ENCODE measurements around the gene SLC30A7.

The SLC30A7 gene

DNA sequence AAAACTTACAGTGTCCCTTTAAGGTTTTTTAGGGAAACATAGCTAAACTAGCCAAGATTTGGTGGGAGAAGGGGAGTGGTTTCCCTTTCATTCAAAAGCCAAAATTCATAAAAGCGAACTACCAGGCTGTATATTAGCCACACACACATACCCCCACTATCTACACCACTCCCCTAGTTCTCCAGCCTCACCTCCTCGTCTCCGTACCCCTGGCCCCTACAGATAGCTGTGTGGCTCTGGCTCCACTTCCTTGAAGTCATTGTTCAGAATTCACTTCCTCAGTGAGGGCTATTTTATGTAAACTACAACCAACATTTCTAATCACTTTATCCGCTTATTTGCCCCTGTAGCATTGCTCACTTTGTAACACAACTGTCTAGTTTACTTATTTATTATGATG, 135.0 kb downstream of the SLC30A7 start:
- TF ChIP-seq, protein P1, sequence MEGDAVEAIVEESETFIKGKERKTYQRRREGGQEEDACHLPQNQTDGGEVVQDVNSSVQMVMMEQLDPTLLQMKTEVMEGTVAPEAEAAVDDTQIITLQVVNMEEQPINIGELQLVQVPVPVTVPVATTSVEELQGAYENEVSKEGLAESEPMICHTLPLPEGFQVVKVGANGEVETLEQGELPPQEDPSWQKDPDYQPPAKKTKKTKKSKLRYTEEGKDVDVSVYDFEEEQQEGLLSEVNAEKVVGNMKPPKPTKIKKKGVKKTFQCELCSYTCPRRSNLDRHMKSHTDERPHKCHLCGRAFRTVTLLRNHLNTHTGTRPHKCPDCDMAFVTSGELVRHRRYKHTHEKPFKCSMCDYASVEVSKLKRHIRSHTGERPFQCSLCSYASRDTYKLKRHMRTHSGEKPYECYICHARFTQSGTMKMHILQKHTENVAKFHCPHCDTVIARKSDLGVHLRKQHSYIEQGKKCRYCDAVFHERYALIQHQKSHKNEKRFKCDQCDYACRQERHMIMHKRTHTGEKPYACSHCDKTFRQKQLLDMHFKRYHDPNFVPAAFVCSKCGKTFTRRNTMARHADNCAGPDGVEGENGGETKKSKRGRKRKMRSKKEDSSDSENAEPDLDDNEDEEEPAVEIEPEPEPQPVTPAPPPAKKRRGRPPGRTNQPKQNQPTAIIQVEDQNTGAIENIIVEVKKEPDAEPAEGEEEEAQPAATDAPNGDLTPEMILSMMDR (IDR thresholded peaks at IDR 0.05; ENCODE audit: low read length): no peak
- TF ChIP-seq EZH2 (optimal IDR thresholded peaks at IDR 0.05; ENCODE audit: low read depth, low read length): no peak
- no peak for TF ChIP-seq EZH2phosphoT487 (IDR thresholded peaks at IDR 0.05; ENCODE audit: low read length)
- no peak for DNase-seq
- Histone ChIP-seq H4K20me1 (ENCODE audit: insufficient read depth, low read length) (no peaks in the 10 kb centered on the region), H3F3A (ENCODE audit: insufficient read depth, low read length) (no peaks in the 10 kb centered on the region), H3K9me3 (replicated peaks; ENCODE audit: insufficient read depth, low read length) (no peaks in the 10 kb centered on the region), H3K4me3 (ENCODE audit: low read length) (no peak overlapping the region), H3K79me2 (ENCODE audit: low read length) (peaks cover 7% of the 10 kb centered on the region; the same call in 1 of the 2 replicates), H2AFZ (ENCODE audit: low read length) (no peak overlapping the region), H3K4me2 (ENCODE audit: low read depth, low read length) (no peak overlapping the region), H3K4me1 (ENCODE audit: low read length) (no peaks in the 10 kb centered on the region), H3K27me3 (replicated peaks; ENCODE audit: insufficient read depth, low read length) (no peaks in the 10 kb centered on the region), H3K9ac (ENCODE audit: low read length) (no peak overlapping the region), H3K27ac (ENCODE audit: low read length) (no peak overlapping the region), H3K9me2 (replicated peaks; ENCODE audit: insufficient read depth, low read length) (no peaks in the 10 kb centered on the region), H3K36me3 (replicated peaks; ENCODE audit: insufficient read depth, low read length) (no peaks in the 10 kb centered on the region)

All from MM.1S (cell line).